Measurements from ENCODE around the gene EHBP1L1. TPM values are rescaled to one million over a fixed set of nuclear protein-coding genes. Genes with fewer than 3 reads are reported as not detected.

The EHBP1L1 gene
- total and polyA plus RNA-seq, 2 of the 13 experiments (the other 11 are each of a cell fraction or from before 2014, with no cell fraction given), result 8.3 to 10.6 TPM

DNA sequence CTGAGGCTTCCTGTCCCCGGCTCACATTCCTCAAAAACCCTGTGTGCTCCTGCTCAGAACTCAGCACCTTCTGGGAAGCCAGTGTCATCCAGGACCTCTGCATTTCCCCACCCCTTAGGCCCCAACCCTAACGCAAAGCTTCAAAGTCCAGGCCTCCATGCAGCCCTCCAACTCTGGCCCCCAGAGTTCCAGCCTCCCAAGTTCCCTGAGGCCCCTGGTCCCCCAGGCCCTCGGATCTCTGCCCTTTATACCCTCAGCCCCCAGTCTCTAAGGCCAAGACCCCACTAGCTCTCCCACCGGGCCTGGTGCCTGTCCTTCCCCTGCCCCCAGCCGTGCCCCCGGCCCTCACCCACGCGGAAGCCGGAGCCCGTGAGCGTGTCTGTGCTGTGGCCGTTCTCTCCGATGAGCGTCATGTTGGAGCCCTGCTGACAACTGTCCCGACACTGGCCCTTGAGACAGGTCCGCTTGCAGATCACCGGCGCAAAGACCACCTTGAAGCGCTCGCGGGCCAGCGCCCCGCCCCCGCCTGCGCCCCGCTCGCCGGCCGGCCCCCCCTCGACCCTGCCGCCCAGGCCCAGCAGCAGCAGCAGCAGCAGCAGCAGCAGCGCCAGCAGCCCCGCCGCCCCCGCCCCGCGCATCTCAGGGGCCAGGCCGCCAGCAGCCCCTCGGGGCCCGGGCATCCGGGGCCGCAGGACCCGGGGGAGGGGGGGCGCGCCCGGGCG is 18.4 kb upstream of the EHBP1L1 start (continued):
- TF ChIP-seq MEIS2 (CRISPR knock-in tag; IDR thresholded peaks at IDR 0.05) (no peak), ERF (CRISPR knock-in tag; IDR thresholded peaks at IDR 0.05) (peak; percentile 47), TMF1 (CRISPR knock-in tag; IDR thresholded peaks at IDR 0.05; ENCODE audit: low read depth) (peak; percentile 36; the same call in 1 of the 2 replicates), ZBTB7B (CRISPR knock-in tag; IDR thresholded peaks at IDR 0.05) (peak; percentile 68; the same call in 1 of the 2 replicates), TEAD2 (CRISPR knock-in tag; IDR thresholded peaks at IDR 0.05) (no peak), KMT2B (CRISPR knock-in tag; IDR thresholded peaks at IDR 0.05) (peak; percentile 23; the same call in 1 of the 2 replicates), TCF7L2 (IDR thresholded peaks at IDR 0.05; ENCODE audit: low read depth, low read length) (no peak), NCOR1 (IDR thresholded peaks at IDR 0.05; ENCODE audit: borderline replicate concordance, low read length) (0 out of 2 replicates have a peak, but pooled peaks have one; percentile 28), ATF7 (IDR thresholded peaks at IDR 0.05) (no peak), ATF7 (CRISPR knock-in tag; IDR thresholded peaks at IDR 0.05) (no peak), NCOA5 (CRISPR knock-in tag; IDR thresholded peaks at IDR 0.05) (no peak), ZNF12 (CRISPR knock-in tag; IDR thresholded peaks at IDR 0.05) (no peak), STAG1 (CRISPR knock-in tag; IDR thresholded peaks at IDR 0.05) (no peak), ZNF83 (CRISPR knock-in tag; IDR thresholded peaks at IDR 0.05; ENCODE audit: borderline replicate concordance) (no peak), HNRNPUL1 (IDR thresholded peaks at IDR 0.05; ENCODE audit: low read depth, low read length) (no peak), CENPT (CRISPR knock-in tag; IDR thresholded peaks at IDR 0.05; ENCODE audit: low read depth) (no peak), AHR (CRISPR knock-in tag; IDR thresholded peaks at IDR 0.05) (peak; percentile 21; the same call in 1 of the 2 replicates), HDAC6 (IDR thresholded peaks at IDR 0.05; ENCODE audit: low read depth, low read length) (no peak), PAX8 (CRISPR knock-in tag; IDR thresholded peaks at IDR 0.05; ENCODE audit: borderline replicate concordance) (0 out of 2 replicates have a peak, but pooled peaks have one; percentile 37), ZNF567 (CRISPR knock-in tag; IDR thresholded peaks at IDR 0.05; ENCODE audit: borderline replicate concordance) (0 out of 2 replicates have a peak, but pooled peaks have one; percentile 56)
- TF ChIP-seq, protein P1, sequence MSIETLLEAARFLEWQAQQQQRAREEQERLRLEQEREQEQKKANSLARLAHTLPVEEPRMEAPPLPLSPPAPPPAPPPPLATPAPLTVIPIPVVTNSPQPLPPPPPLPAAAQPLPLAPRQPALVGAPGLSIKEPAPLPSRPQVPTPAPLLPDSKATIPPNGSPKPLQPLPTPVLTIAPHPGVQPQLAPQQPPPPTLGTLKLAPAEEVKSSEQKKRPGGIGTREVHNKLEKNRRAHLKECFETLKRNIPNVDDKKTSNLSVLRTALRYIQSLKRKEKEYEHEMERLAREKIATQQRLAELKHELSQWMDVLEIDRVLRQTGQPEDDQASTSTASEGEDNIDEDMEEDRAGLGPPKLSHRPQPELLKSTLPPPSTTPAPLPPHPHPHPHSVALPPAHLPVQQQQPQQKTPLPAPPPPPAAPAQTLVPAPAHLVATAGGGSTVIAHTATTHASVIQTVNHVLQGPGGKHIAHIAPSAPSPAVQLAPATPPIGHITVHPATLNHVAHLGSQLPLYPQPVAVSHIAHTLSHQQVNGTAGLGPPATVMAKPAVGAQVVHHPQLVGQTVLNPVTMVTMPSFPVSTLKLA (IDR thresholded peaks at IDR 0.05), result no peak
- TF ChIP-seq, protein P2, sequence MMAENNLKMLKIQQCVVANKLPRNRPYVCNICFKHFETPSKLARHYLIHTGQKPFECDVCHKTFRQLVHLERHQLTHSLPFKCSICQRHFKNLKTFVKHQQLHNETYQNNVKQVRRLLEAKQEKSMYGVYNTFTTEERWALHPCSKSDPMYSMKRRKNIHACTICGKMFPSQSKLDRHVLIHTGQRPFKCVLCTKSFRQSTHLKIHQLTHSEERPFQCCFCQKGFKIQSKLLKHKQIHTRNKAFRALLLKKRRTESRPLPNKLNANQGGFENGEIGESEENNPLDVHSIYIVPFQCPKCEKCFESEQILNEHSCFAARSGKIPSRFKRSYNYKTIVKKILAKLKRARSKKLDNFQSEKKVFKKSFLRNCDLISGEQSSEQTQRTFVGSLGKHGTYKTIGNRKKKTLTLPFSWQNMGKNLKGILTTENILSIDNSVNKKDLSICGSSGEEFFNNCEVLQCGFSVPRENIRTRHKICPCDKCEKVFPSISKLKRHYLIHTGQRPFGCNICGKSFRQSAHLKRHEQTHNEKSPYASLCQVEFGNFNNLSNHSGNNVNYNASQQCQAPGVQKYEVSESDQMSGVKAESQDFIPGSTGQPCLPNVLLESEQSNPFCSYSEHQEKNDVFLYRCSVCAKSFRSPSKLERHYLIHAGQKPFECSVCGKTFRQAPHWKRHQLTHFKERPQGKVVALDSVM (CRISPR knock-in tag; IDR thresholded peaks at IDR 0.05), result peak; percentile 56; the same call in 1 of the 2 replicates
- TF ChIP-seq, protein P3, sequence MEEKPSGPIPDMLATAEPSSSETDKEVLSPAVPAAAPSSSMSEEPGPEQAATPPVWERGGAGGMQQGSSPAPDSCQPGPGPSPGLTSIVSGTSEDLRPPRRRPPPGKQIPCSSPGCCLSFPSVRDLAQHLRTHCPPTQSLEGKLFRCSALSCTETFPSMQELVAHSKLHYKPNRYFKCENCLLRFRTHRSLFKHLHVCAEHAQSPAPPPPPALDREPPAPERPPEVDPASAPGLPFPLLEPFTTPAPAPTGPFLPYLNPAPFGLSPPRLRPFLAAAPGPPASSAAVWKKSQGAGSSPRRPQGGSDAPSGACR (CRISPR knock-in tag; IDR thresholded peaks at IDR 0.05), result no peak
- TF ChIP-seq, protein P4, sequence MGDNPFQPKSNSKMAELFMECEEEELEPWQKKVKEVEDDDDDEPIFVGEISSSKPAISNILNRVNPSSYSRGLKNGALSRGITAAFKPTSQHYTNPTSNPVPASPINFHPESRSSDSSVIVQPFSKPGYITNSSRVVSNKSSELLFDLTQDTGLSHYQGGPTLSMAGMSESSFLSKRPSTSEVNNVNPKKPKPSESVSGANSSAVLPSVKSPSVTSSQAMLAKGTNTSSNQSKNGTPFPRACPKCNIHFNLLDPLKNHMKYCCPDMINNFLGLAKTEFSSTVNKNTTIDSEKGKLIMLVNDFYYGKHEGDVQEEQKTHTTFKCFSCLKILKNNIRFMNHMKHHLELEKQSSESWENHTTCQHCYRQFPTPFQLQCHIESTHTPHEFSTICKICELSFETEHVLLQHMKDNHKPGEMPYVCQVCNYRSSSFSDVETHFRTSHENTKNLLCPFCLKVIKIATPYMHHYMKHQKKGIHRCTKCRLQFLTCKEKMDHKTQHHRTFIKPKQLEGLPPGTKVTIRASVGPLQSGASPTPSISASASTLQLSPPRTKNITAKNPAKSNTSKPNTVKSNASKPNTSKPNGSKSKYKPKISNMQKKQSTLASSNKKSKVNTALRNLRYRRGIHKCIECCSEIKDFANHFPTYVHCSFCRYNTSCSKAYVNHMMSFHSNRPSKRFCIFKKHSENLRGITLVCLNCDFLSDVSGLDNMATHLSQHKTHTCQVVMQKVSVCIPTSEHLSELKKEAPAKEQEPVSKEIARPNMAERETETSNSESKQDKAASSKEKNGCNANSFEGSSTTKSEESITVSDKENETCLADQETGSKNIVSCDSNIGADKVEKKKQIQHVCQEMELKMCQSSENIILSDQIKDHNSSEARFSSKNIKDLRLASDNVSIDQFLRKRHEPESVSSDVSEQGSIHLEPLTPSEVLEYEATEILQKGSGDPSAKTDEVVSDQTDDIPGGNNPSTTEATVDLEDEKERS (CRISPR knock-in tag; IDR thresholded peaks at IDR 0.05), result no peak

Data from HepG2 (cell line).